ENCODE measurements around the gene GPX2.
"Not testable (repeated sequence)": the region's sequence is repeated elsewhere in the genome, so short reads cannot be mapped to it uniquely, and the experiment has no call there.

DNA sequence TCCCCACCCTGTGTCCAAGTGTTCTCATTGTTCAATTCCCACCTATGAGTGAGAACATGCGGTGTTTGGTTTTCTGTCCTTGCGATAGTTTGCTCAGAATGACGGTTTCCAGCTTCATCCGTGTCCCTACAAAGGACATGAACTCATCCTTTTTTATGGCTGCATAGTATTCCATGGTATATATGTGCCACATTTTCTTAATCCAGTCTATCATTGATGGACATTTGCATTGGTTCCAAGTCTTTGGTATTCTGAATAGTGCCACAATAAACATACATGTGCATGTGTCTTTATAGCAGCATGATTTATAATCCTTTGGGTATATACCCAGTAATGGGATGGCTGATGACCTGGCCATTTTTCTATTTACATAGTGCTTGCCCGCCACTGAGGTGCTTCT is 29.1 kb downstream of the GPX2 start:
- TF ChIP-seq RAD21 (conservative IDR thresholded peaks at IDR 0.05); EP300 (conservative IDR thresholded peaks at IDR 0.05; ENCODE audit: poor library complexity, severe bottlenecking); EZH2 (IDR thresholded peaks at IDR 0.05; ENCODE audit: borderline replicate concordance, insufficient read depth, low read length, poor library complexity, severe bottlenecking); SMC3 (conservative IDR thresholded peaks at IDR 0.05; ENCODE audit: poor library complexity); POLR2AphosphoS5 (IDR thresholded peaks at IDR 0.05): not testable (repeated sequence)
- TF ChIP-seq, protein P1, sequence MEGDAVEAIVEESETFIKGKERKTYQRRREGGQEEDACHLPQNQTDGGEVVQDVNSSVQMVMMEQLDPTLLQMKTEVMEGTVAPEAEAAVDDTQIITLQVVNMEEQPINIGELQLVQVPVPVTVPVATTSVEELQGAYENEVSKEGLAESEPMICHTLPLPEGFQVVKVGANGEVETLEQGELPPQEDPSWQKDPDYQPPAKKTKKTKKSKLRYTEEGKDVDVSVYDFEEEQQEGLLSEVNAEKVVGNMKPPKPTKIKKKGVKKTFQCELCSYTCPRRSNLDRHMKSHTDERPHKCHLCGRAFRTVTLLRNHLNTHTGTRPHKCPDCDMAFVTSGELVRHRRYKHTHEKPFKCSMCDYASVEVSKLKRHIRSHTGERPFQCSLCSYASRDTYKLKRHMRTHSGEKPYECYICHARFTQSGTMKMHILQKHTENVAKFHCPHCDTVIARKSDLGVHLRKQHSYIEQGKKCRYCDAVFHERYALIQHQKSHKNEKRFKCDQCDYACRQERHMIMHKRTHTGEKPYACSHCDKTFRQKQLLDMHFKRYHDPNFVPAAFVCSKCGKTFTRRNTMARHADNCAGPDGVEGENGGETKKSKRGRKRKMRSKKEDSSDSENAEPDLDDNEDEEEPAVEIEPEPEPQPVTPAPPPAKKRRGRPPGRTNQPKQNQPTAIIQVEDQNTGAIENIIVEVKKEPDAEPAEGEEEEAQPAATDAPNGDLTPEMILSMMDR (IDR thresholded peaks at IDR 0.05; ENCODE audit: poor library complexity, severe bottlenecking), result not testable (repeated sequence)
